GM21529 (cell line): Measurements from ENCODE around the gene GCLC.

Source experiments
- ATAC-seq: cut with Tn5 transposase; IDR thresholded peaks from one replicate; pipeline ENCODE4 v1.9.1; 2021; ENCODE audit not compliant: unreplicated experiment

Gene GCLC

DNA sequence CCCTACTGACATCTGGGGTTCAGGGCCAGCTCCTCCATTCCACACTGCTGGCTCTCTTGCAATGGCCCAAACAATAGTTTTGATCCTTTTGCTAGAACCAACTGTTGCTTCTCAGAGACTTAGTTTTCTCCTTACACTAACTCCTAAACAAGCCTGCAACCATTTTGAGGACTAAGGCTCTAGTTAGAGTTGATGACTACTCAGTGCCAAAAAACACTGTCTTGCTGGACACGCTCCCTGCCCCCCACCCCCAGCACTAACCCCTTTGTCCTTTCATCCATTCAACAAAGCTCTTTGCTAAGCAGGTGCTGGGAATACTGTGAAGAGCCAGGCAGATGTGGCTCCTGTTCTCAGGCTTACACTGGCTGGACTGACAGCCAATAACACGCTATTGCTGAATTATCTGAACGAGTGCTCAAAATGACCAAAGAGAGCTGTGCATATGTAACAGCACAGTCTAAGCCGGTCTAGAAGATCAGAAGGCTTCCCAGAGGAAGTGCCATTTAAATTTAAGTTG lies 17.6 kb downstream of the GCLC start:
- ATAC-seq, result no peak

DNA sequence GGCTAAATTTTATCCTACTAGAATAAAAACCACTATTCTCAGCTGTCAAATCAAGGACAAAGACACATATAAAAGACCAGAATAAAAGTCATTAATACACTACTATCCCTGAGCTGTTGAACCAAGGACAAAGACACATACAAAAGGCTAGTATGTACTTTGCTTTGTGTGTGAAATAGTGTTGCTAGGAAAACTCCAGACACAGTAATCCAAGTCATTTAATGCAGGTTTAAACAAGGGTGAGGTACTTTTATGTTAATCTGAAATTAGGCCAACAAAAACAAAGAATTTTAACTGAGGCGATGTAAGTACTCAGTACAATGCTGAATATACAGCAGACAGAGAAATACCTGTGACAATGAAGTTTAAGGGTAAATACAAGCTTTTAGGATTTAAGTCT lies 18.9 kb downstream of the GCLC start:
- no peak for ATAC-seq

DNA sequence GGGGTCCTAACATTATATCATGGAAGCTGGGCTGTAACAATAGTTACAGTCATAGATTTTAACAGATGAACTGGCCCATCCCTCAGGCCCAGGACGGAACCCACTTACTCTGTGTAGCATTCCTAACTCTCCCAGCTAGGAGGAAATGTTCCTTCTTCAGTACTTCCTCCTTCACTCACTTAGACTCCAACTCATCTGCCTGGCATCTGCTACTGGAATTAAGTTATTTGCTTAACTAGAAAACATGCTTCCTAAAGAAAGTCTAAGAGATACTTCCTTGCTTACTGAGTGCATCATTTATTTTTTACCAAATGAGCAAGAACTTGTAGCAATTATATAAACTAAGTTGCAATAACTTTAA lies 20.5 kb downstream of the GCLC start:
- ATAC-seq, result no peak

DNA sequence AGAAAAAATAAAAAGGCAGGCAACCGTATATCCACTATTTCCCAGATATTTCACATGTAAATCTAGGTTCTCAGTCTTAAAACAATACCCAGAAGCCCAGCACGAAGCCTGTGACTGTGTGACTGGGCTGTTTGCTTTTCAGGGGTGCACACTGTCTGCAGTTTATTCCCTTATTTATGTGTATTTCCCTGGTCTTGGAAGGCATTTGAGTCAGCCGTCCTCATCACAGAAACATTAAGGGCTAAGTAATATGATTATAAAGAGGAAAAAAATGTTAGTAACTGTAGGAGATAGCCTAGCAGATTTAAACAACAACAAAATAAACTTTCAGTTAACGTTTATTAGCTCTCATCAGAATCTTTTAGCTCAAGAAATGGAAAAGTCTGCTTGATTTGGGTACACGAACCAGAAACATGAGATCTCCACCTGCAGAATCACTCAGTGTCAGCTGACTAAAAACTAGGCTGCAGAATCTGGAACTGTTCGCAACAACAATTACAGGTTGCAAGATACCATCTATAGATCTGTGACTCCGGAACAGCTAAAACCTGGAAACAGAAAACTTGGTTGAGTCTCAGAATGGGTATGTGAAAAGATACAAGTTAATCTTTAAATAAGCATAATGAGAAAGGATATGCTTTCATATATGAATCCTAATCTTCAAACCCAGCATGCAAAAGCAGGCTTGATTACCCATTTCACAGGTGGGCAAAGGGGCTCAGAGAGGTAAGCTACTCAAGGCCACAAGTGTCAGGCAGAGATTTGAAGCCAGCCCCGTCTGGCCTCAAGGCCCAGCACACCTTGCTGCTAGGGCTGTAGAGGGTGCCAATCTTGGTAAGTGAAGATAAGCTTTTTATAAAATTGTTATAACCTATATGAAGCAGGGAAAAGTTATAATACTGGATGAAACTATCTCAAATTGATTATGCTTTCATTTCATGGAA lies 21.1 kb downstream of the GCLC start:
- no peak for ATAC-seq

DNA sequence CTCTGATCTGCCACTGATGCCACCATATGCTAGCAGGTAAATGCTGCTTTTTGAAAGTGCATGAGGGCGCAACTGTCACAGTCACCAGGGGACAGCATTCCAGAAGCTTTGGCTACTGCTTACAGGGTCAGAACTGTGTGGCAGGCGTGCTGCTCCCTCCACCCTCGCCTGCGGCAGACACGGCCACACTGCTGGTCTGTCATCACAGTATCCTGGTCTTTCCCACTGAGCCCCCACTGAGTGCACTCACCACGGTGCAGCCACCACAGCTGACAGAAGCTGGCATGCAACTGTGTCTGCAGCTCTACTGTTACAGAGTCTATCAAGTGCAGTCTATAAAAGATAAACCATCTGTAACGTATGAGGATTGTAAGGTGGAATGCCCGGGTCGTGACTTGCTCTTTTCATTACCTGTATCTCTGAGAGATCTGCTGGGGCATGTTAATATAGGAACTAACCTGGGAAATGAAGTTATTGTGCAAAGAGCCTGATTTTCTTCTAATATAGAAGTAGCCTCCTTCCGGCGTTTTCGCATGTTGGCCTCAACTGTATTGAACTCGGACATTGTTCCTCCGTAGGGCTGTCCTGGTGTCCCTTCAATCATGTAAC lies 24.5 kb downstream of the GCLC start:
- ATAC-seq, result no peak

DNA sequence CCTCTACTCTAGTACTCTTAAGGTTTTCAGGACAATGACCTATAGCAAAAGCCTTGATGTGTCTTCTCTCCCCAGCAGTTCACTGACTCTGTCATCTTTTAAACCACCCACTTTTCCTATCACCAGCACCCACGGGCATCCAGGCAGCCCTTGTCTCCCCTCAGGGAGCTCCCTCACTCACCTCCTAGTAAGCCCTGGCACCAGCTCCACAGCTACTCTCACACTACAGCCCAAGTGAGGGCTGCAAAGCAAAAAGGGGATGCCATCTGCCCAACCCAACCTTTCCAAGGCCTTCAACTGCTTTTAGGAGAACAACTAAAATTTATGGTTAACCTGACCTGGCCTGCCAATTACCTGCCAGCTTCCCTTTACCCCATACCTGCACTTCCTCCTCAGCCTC lies 26.0 kb downstream of the GCLC start:
- no peak for ATAC-seq

DNA sequence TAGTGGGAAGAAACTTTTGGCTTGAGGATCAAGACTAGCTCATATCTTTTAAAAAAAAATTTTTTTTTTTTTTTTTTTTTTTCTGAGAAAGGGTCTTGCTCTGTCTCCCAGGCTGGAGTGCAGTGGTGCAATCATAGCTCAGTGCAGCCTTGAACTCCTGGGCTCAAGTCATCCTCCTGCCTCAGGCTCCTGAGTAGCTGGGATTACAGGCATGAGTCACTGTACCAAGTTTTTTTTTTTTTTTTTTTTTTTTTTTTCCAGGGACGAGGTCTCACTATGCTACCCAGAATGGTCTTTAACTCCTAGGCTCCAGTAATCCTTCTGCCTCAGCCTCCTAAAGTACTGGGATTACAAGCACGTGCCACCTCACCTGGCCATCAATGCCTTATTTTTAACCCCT lies 27.9 kb downstream of the GCLC start:
- ATAC-seq, result no peak

DNA sequence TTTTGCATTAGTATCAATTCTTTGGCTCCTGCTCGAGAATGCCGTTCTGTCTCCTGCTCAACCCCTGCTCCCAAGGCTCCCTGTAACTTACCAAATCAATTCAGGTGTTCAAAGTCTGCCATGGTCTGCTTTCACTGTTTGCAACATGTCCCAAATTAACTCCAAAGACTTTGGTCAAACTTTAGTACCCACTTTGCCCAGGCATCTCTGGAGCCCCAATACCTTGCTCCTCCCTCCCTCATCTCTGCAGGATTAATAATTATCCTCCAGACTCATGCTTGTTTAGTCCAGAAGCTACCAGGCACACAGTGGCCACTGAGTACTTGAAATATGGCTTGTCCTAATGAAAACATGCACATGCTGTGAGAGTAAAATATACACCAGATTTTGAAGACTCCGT lies 30.2 kb downstream of the GCLC start:
- no peak for ATAC-seq

DNA sequence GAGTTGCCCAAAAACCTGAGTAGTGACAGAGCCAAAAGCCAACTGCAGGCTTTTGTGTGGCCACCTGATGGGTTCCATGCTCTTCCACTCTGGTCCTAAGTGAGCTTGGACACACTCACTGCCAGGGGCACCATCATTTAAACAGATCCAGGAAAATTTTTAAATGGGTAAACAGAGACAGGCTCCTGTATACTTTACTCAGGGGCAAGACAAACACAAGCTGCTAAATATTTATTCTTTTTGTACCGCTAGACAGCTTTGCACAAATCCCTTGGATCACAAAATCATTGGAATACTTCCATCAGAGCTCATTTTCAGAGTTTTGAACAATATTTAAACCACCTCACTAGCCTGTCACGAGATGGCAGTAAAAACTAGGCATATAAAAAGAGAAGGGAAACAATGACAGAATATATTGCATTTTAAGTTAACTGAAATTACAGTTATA lies 31.4 kb downstream of the GCLC start:
- ATAC-seq, result no peak

DNA sequence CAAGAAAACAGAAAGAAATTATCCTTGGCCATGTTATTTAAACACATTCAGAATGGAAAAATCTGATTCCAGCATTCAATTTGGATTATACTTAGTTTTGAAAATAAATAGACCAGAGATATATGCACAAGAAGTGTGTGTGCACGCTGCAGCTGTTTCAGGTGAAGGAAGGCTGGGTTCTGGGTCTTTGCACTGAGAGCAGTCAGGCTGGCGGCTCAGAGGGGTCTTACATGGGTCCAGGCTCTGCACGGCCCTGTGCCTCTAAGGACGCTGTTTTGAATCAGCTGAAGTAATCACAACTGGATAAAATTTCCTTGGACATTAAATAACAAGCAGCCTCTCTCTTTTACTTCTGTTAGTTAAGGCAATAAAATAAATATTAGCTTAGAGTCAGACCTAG lies 31.8 kb downstream of the GCLC start:
- no peak for ATAC-seq

DNA sequence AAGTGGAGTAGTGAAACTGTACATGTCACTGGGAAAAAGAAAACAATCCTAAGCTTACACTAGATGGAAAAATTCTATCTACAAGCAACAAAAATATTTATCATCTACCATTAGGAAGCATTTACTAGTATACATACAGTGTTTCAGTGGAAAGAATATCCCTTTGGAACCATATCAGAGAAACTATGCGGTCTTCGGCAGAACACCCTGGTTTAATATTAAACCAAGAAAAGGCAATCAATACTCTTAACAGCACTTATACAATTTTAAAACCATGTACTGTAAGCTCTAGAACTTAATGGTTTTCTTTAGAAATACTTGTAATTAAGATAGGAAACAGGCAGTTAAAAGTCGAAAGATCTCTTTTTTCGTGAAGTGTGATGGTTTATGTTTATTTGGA lies 32.3 kb downstream of the GCLC start:
- ATAC-seq, result no peak

DNA sequence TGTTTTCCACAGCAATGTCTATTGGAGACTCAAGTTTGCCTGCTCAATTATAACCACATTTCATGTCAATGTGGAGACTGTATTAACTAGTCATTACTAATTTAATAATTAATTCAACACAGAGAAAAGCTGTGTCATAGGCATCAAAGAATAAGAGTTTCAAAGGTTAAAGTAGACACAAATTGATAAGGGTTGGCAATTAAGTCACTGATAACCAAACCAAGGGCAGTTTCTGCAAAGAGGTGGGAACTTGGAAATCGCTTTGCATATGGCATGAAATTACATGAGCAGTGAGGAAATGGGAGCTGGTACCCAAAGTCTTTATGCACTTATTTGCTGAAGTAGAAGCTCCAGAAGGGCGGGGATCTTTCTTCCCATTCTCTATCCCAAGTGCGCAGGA lies 34.2 kb downstream of the GCLC start:
- no peak for ATAC-seq

DNA sequence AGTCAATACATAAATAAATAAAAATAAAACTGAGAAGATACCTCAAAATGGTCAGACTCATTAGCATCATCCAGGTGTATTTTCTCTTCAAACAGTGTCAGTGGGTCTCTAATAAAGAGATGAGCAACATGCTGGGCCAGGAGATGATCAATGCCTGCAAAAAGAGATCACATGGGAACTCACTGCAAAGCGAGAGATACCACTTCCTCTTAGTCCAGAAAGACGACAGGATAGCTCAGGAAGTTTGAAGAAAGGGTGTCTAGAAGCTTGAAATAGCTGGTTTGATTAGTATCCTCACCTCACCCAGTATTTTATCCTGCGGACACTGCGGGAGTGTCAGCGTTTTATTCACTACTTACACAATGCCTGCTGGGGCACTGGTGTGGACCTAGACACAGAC lies 38.0 kb downstream of the GCLC start:
- no peak for ATAC-seq

DNA sequence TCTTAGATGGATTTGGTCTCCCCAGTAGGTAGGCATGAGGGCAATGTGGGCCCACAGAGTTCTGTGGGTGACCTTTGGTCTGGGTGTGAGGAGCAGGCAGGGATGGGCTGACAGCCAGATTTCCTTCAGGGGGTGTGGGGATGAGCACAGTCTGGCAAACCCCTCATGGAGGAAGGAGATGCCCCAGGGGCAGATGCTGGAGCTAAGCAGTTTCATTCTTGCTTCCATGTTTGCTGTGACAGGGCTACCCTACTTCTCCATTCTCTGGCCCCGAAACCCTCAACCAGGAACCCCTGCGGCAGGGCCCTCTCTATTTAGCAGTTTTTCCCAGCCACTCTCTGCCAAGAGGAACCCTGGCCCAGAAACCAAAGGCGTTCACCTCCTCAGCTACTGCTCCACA lies 40.4 kb downstream of the GCLC start:
- no peak for ATAC-seq

DNA sequence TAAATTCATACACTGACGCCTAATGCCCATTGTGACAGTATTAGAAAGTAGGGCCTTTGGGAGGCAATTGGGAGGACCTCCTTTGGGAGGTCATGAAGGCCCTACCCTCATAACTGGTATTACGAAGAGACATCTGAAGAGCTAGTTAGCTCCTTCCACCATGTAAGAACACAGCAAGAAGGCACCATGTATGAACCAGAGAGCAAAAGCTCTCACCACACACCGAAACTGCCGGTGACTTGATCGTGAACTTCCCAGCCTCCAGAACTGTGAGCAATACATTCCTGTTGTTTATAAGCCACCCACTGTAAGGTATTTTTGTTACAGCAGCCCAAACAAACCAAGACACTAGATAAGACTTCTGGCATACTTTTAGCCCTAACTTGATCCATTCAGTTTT lies 41.8 kb downstream of the GCLC start:
- no peak for ATAC-seq

DNA sequence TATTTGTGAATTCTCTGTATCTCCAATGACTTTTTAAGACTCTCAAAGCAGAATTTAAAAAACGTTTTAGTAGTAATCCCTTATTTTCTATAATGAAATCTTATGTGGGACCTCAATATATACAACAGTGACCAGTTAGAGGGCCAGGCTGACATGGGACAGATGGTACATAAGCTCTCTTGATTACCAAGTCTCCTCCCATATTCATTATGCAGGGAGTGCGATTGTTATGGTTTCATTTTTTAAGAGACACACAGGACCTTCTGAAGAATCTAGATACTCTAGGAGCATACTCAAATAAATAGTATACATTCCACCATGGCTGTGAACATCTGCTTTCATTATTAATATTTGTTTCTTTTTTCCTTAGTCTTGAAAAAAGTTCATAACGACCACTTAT lies 43.5 kb downstream of the GCLC start:
- ATAC-seq, result no peak

DNA sequence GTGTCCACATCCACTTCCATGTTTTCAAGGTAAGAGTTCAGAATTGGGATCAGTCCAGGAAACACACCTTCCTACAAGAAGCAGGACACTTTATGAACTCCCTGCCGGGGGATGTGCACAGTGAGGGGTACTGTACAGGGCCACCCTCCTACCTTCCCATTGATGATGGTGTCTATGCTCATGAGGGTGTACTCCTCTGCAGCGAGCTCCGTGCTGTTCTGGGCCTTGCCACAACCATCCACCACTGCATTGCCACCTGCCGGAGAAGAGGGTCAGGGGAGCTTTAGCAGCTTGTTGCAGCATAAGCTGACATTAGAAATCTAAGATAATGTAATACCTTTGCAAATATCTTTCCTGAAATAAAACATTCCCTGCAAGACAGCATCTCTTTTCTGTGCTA lies 44.8 kb downstream of the GCLC start:
- ATAC-seq, result no peak

DNA sequence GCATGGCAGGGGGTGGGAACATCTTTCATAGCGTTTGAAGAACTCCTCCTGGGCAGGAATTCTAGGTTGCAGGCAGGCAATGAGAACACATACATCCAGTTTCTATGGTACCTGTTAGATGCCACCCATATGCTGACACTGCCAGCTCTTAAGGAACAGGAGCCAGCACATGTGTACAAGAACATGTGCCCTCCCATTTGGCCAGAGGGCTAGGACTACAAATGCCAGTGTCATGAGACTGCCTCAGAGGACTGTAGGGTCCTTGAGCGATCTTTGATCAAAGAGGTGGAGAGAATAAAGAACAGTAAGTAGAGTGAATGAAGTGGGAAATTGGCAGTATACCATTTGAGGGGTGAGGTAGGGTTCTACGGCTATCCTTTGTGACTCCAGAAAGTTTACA lies 45.8 kb downstream of the GCLC start:
- no peak for ATAC-seq

DNA sequence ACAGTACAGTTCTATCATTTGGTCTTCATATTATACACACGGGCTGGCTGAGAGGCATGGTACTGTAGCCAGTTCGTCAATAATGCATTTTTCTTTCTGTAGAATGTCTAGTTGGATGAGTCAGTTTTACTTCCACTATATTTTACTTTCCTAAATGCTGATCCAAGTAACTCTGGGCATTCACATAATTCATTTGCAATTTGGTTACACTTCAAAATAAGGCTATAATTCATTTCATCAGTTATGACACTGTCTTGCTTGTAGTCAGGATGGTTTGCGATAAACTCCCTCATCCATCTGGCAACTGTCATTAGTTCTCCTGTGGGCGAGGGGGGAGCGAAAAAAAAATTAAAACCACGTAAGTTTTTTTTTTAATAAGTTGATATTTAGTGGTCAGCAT lies 46.3 kb downstream of the GCLC start:
- no peak for ATAC-seq

DNA sequence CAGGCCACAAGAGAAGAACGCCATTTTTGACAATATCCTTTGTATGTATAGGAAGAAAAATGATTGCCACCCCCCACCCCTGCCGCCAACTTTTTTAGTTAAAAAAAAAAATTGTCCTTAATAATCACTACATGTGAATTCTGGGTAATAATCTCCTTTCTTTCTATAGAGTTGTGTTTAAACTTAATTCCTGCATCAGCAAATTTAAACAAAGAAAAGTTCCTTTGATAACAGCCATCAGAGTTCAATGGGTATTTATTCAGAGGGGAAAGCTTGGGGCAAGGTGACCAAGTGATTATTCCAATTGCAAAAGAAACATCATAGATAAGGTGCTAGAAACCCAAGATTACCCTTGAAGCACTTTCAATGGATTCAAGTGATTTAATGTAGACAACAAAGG lies 47.0 kb downstream of the GCLC start:
- no peak for ATAC-seq

DNA sequence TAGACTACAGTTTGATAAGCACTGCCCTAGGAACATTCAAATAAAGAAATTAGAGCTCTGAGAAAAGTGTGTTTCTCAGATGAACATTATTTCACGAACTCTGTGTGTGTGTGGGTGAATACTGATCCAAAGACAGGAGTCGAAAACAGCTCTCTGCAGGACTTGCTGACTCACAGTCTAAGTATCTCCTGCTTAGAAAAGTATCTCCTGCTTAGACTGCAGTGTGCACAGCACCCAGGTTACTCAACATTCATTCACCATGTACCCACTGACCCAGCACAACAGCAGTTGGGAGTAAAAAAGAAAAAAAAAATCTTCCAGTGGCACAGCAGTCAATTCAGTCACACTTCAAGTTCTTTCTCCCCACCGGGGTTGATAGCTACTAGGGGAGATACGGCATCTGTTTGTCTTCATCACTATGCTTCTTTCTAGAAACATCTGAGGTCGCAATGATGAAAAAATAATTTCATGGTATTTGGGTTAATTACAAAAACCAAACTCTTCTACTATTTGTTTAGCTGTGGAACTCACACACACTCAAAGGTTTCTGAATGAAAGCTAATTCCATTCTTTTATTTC lies 48.0 kb downstream of the GCLC start:
- no peak for ATAC-seq
